ENCODE measurements around the gene USP25.

USP25 gene

GRCh38 chr21:15776818-15777217, 47.0 kb downstream of the USP25 start:
- ATAC-seq = no peak
- TF ChIP-seq GLIS3 (CRISPR knock-in tag; IDR thresholded peaks at IDR 0.05) = no peak
- no peak for TF ChIP-seq ZNF8 (CRISPR knock-in tag; IDR thresholded peaks at IDR 0.05)
- no peak for TF ChIP-seq POU6F1 (CRISPR knock-in tag; IDR thresholded peaks at IDR 0.05; ENCODE audit: borderline replicate concordance, low read depth)
- no peak for TF ChIP-seq ZNF565 (CRISPR knock-in tag; conservative IDR thresholded peaks at IDR 0.05; ENCODE audit: low read depth)
- TF ChIP-seq ISL1 (CRISPR knock-in tag; IDR thresholded peaks at IDR 0.05) = no peak
- no peak for TF ChIP-seq RARB (CRISPR knock-in tag; IDR thresholded peaks at IDR 0.05)
- no peak for TF ChIP-seq PATZ1 (CRISPR knock-in tag; IDR thresholded peaks at IDR 0.05; ENCODE audit: borderline replicate concordance)
- TF ChIP-seq ZC3H10 (CRISPR knock-in tag; IDR thresholded peaks at IDR 0.05) = no peak
- no peak for TF ChIP-seq ZNF70 (CRISPR knock-in tag; IDR thresholded peaks at IDR 0.05)
- no peak for TF ChIP-seq ARNTL (CRISPR knock-in tag; IDR thresholded peaks at IDR 0.05; ENCODE audit: borderline replicate concordance, low read depth)
- TF ChIP-seq CSRNP3 (CRISPR knock-in tag; IDR thresholded peaks at IDR 0.05) = no peak
- no peak for TF ChIP-seq SNAI2 (CRISPR knock-in tag; IDR thresholded peaks at IDR 0.05)

- TF ChIP-seq GLIS3 (CRISPR knock-in tag; IDR thresholded peaks at IDR 0.05) (no peak), TSHZ2 (CRISPR knock-in tag; IDR thresholded peaks at IDR 0.05) (no peak), ZC3H10 (CRISPR knock-in tag; IDR thresholded peaks at IDR 0.05) (no peak), CSRNP3 (CRISPR knock-in tag; IDR thresholded peaks at IDR 0.05) (no peak), RARB (CRISPR knock-in tag; IDR thresholded peaks at IDR 0.05) (no peak), PATZ1 (CRISPR knock-in tag; IDR thresholded peaks at IDR 0.05; ENCODE audit: borderline replicate concordance) (no peak), OSR1 (CRISPR knock-in tag; IDR thresholded peaks at IDR 0.05) (no peak), POU6F1 (CRISPR knock-in tag; IDR thresholded peaks at IDR 0.05; ENCODE audit: borderline replicate concordance, low read depth) (no peak), PPARA (CRISPR knock-in tag; IDR thresholded peaks at IDR 0.05; ENCODE audit: borderline replicate concordance) (no peak), TCF4 (CRISPR knock-in tag; IDR thresholded peaks at IDR 0.05; ENCODE audit: borderline replicate concordance) (no peak), ZFP3 (CRISPR knock-in tag; IDR thresholded peaks at IDR 0.05) (no peak), ZNF8 (CRISPR knock-in tag; IDR thresholded peaks at IDR 0.05) (no peak), ESRRG (CRISPR knock-in tag; IDR thresholded peaks at IDR 0.05) (no peak), ZFP30 (CRISPR knock-in tag; IDR thresholded peaks at IDR 0.05) (no peak), CSDC2 (CRISPR knock-in tag; IDR thresholded peaks at IDR 0.05) (no peak), BACH2 (CRISPR knock-in tag; IDR thresholded peaks at IDR 0.05; ENCODE audit: borderline replicate concordance) (no peak)
- no peak for ATAC-seq
Measured at GRCh38 chr21:15781986-15782385, 52.2 kb downstream of the USP25 start.
